ENCODE data around the gene CPPED1. TPM values are rescaled to one million over a fixed set of nuclear protein-coding genes. Genes with fewer than 3 reads are reported as not detected.
"Not testable (repeated sequence)": the region's sequence is repeated elsewhere in the genome, so short reads cannot be mapped to it uniquely, and the experiment has no call there.

The CPPED1 gene
- total and polyA plus RNA-seq, 8 donors = 1.8 to 7.9 (median 3.6) TPM

DNA sequence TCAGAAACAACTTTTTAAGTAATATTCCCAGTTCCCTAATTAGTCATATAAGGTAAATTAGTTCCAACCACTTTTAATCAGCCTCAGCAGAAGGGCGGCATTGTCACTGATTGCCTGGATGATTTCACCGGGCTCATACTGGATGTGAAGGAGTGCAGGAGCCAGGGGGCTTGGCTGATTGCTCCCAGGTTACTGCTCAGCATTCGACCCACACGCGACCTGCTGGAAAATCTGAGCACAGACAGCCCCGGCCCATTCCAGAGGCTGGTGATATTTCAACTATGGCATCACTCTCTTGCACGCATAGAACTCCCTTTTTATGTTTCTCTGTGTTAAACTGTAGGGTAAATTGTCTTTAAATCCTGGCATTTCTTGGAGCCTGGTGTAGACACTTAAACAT, 34.2 kb downstream of the CPPED1 start:
- Histone ChIP-seq H3K4me1 (no peaks in the 10 kb centered on the region), H3K27ac (no peak overlapping the region), H3K9me3 (no peaks in the 10 kb centered on the region), H3K36me3 (no peaks in the 10 kb centered on the region), H3K4me3 (no peak overlapping the region), H3K27me3 (no peaks in the 10 kb centered on the region)
- intact Hi-C loops (cut with DNase I) = no loop called here
- 92 to 97% methylated on average over 7 of the region's 7 CpGs for WGBS, 2 donors
- FAIRE-seq (no peak), ATAC-seq (no peak), DNase-seq (no peak)
- TF ChIP-seq, protein P1, sequence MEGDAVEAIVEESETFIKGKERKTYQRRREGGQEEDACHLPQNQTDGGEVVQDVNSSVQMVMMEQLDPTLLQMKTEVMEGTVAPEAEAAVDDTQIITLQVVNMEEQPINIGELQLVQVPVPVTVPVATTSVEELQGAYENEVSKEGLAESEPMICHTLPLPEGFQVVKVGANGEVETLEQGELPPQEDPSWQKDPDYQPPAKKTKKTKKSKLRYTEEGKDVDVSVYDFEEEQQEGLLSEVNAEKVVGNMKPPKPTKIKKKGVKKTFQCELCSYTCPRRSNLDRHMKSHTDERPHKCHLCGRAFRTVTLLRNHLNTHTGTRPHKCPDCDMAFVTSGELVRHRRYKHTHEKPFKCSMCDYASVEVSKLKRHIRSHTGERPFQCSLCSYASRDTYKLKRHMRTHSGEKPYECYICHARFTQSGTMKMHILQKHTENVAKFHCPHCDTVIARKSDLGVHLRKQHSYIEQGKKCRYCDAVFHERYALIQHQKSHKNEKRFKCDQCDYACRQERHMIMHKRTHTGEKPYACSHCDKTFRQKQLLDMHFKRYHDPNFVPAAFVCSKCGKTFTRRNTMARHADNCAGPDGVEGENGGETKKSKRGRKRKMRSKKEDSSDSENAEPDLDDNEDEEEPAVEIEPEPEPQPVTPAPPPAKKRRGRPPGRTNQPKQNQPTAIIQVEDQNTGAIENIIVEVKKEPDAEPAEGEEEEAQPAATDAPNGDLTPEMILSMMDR (IDR thresholded peaks at IDR 0.05) = no peak

DNA sequence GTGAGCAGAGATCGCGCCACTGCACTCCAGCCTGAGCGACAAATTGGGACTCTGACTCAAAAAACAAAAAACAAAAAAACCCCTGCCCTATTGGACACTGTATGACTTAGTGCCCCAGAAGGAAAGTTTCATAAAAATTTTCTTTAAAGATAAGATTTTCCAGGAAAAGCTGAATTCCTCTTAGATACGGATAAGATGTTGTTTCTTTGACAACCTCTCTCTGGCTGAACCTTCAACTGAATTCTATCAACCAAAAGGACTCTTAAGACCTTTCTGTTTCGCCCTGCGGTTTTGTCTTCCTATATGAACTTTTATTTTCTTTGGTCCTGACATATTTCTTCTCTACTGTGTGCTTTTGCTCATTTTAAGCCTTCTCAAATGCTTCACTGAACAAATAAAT, 35.8 kb downstream of the CPPED1 start:
- H3K36me3 ChIP-seq = no peaks in the 10 kb centered on the region
- H3K9me3 ChIP-seq = no peaks in the 10 kb centered on the region
- TF ChIP-seq, protein P1 (IDR thresholded peaks at IDR 0.05) = no peak
- H3K27me3 ChIP-seq = no peaks in the 10 kb centered on the region
- no peak for DNase-seq
- no peaks in the 10 kb centered on the region for H3K4me1 ChIP-seq
- no peak for FAIRE-seq
- intact Hi-C loops (cut with DNase I) = no loop called here
- H3K27ac ChIP-seq = no peak overlapping the region
- 83 to 88% methylated on average over 6 of the region's 6 CpGs for WGBS, 2 donors
- H3K4me3 ChIP-seq = no peak overlapping the region
- no peak for ATAC-seq

DNA sequence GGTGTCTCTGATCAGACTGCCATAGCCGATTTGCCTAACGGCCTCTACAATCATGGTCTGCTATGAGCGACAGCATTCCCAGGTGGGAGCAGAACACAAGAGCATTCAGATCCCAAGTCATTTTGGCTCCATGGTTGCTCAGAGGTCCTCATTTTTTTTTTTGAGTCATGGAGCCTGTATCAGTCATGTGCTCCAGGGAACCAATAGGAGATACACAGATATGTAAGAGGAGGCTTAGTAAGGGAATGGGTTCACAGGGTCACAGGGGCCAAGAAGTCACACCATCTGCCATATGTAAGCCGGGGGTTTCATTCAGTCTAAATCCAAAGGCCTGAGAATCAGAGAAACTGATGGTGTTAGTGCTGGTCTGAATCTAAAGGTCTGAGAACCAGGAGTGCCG, 36.8 kb downstream of the CPPED1 start:
- Histone ChIP-seq H3K27ac (no peak overlapping the region), H3K9me3 (no peaks in the 10 kb centered on the region), H3K36me3 (no peaks in the 10 kb centered on the region), H3K4me1 (no peaks in the 10 kb centered on the region), H3K4me3 (no peak overlapping the region), H3K27me3 (no peaks in the 10 kb centered on the region)
- DNase-seq (no peak), FAIRE-seq (no peak), ATAC-seq (no peak)
- intact Hi-C loops (cut with DNase I) = no loop called here
- TF ChIP-seq, protein P1 (IDR thresholded peaks at IDR 0.05) = no peak
- 94 to 97% methylated on average over 5 of the region's 5 CpGs for WGBS, 2 donors

DNA sequence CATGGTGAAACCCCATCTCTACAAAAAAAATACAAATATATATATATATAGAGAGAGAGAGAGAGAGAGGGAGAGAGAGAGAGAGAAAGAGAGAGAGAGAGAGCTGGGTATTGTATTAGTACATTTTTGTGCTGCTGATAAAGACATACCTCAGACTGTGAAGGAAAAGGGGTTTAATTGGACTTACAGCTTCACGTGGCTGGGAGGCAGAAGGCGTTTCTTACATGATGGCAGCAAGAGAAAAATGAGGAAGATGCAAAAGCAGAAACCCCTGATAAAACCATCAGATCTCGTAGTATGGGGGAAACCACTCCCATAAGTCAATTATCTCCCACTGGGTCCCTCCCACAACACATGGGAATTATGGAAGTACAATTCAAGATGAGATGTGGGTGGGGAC, 37.5 kb downstream of the CPPED1 start:
- DNase-seq; H3K9me3 ChIP-seq; H3K4me1 ChIP-seq; intact Hi-C loops (cut with DNase I); H3K36me3 ChIP-seq; H3K4me3 ChIP-seq; FAIRE-seq; ATAC-seq; H3K27me3 ChIP-seq; H3K27ac ChIP-seq: not testable (repeated sequence)
- 87 to 93% methylated on average over 3 of the region's 3 CpGs for WGBS, 2 donors

DNA sequence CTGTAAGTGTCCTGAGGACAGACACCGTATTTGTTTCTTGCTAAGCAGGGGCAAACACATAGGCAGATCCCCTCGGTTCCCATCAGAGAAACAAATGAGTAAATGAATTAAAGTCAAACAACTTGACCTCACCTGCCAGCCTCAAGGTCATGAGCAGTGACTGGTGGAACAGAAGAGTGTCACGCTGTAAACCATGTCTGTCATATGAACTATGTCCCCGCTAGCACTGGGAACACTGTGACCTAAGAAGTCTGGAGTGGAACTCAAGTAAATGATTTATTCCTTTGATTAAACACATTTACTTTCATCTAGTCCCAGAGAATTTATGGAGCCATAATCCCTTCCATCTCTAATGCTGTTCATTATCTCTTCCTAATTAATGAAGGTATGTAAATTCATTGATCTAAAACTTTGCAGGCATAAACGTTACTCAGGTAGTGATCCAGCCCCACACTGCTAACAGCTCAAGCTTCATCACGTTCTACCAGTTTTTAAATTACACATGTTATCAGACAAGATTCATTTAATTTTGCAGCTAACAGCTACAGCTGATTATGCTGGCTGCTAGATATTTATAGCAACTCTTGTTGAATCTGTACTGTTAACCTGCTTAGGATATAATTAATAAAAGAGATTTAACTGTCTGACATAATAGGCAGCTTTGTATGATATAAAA, 38.7 kb downstream of the CPPED1 start:
- WGBS, 2 donors = 63 to 68% methylated on average over 6 of the region's 6 CpGs
- no peak for ATAC-seq
- Histone ChIP-seq H3K4me3 (no peak overlapping the region), H3K36me3 (no peaks in the 10 kb centered on the region), H3K27ac (no peak overlapping the region), H3K27me3 (no peaks in the 10 kb centered on the region), H3K9me3 (no peaks in the 10 kb centered on the region), H3K4me1 (no peaks in the 10 kb centered on the region)
- TF ChIP-seq, protein P1 (IDR thresholded peaks at IDR 0.05) = no peak
- FAIRE-seq = no peak
- DNase-seq = no peak
- intact Hi-C loops (cut with DNase I) = no loop called here
